Adrenal gland (tissue), 5 donors: Measurements from ENCODE around the gene C1QL4.

ENCODE experiments used
- CTCF ChIP-seq, 6 experiments: fragments of 450-650 bp in 4 of 6; fragments of 200-600 bp in 2 of 6; sonication (generic) in 1 of 6; IDR thresholded peaks; 1 replicate in 5 of 6; 2 replicates in 1 of 6; pipeline versions ENCODE4 v1.5.1 to v1.8.0; 2016 to 2021; ENCODE audit warnings: antibody characterized with exemption in 6 of 6, mild to moderate bottlenecking in 2 of 6, moderate library complexity in 1 of 6
- POLR2A ChIP-seq, 2 donors: fragments of 450-650 bp; IDR thresholded peaks; one replicate each; pipeline ENCODE4 v1.6.1; 2017; ENCODE audit warnings: antibody characterized with exemption in 2 of 2, mild to moderate bottlenecking in 2 of 2, moderate library complexity in 1 of 2
- donor health status: DM: no; HTN: no; CAD: no.

GRCh38 chr12:49294804-49295081 lies 42.2 kb downstream of the C1QL4 start:
- TF ChIP-seq CTCF (IDR thresholded peaks at IDR 0.05) (no peak), POLR2A (IDR thresholded peaks at IDR 0.05) (no peak)
